ENCODE measurements around the gene ZFC3H1. TPM values are rescaled to one million over a fixed set of nuclear protein-coding genes. Genes with fewer than 3 reads are reported as not detected.
A peak's percentile ranks its signal among the peaks of the same experiment; 100 is the strongest.

ZFC3H1 gene
- total and polyA plus RNA-seq, 4 donors = 8.0 to 95.3 (median 49.4) TPM

GRCh38 chr12:71665090-71665463 is 1.4 kb upstream of the ZFC3H1 start:
- ATAC-seq (ENCODE audit: low FRiP score) = no peak
- Histone ChIP-seq H3K27ac (ENCODE audit: low read depth in 1 of 2, low read length in 2 of 2) (no peak overlapping the region), H3K9me3 (ENCODE audit: control insufficient read depth, low read length) (no peaks in the 10 kb centered on the region), H3K27me3 (ENCODE audit: control insufficient read depth in 1 of 2, insufficient read depth in 2 of 2, low read length in 1 of 2) (no peaks in the 10 kb centered on the region), H3K36me3 (ENCODE audit: control insufficient read depth in 1 of 2, insufficient read depth in 2 of 2, low read length in 1 of 2) (no peaks in the 10 kb centered on the region), H3K4me1 (ENCODE audit: control insufficient read depth in 1 of 2, insufficient read depth in 2 of 2, low read length in 2 of 2) (no peaks in the 10 kb centered on the region), H3K4me3 (ENCODE audit: low read length in 2 of 2) (peak overlapping the region; percentile 78 to 84)
- intact Hi-C loops (cut with DNase I) = loop anchor here (2.0 to 10.0 kb wide), 2 partner anchors 20 to 90 kb away; partner anchors contain the start of gene RAB21 (in 1 of the 2)
- no peak for DNase-seq
- 8 to 11% methylated on average over 4 of the region's 4 CpGs for WGBS, 2 donors

GRCh38 chr12:71664411-71665089 is 902 bp upstream of the ZFC3H1 start:
- H3K4me1 ChIP-seq (ENCODE audit: control insufficient read depth in 1 of 2, insufficient read depth in 2 of 2, low read length in 2 of 2) = no peaks in the 10 kb centered on the region
- peak overlapping the region; percentile 78 to 84 for H3K4me3 ChIP-seq (ENCODE audit: low read length in 2 of 2)
- intact Hi-C loops (cut with DNase I) = loop anchor here (1.0 to 10.0 kb wide), 3 partner anchors 20 to 90 kb away; partner anchors contain the start of genes RAB21 (in 1 of the 2) and TMEM19 (in 1 of the 2)
- no peaks in the 10 kb centered on the region for H3K36me3 ChIP-seq (ENCODE audit: control insufficient read depth in 1 of 2, insufficient read depth in 2 of 2, low read length in 1 of 2)
- H3K9me3 ChIP-seq (ENCODE audit: control insufficient read depth, low read length) = no peaks in the 10 kb centered on the region
- WGBS, 2 donors = 0 to 1% methylated on average over 20 of the region's 20 CpGs
- DNase-seq = no peak
- H3K27ac ChIP-seq (ENCODE audit: low read depth in 1 of 2, low read length in 2 of 2) = peak overlapping the region in 1 of 2 donors; percentile 93
- no peaks in the 10 kb centered on the region for H3K27me3 ChIP-seq (ENCODE audit: control insufficient read depth in 1 of 2, insufficient read depth in 2 of 2, low read length in 1 of 2)
- ATAC-seq (ENCODE audit: low FRiP score) = no peak

- peak overlapping the region; percentile 95 to 96 for H3K27ac ChIP-seq (ENCODE audit: low read depth in 1 of 2, low read length in 2 of 2)
- H3K36me3 ChIP-seq (ENCODE audit: control insufficient read depth in 1 of 2, insufficient read depth in 2 of 2, low read length in 1 of 2) = no peaks in the 10 kb centered on the region
- intact Hi-C loops (cut with DNase I) = loop anchor here in 1 of 2 donors (10.0 kb wide), 1 partner anchor 92 kb away; the partner anchor contains the start of gene RAB21
- DNase-seq (peak; percentile 79 to 87), ATAC-seq (ENCODE audit: low FRiP score) (peak; percentile 68)
- 0% methylated on average over 53 of the region's 53 CpGs for WGBS, 2 donors
- peak overlapping the region; percentile 63 to 84 for H3K4me3 ChIP-seq (ENCODE audit: low read length in 2 of 2)
- no peaks in the 10 kb centered on the region for H3K9me3 ChIP-seq (ENCODE audit: control insufficient read depth, low read length)
- no peaks in the 10 kb centered on the region for H3K4me1 ChIP-seq (ENCODE audit: control insufficient read depth in 1 of 2, insufficient read depth in 2 of 2, low read length in 2 of 2)
- H3K27me3 ChIP-seq (ENCODE audit: control insufficient read depth in 1 of 2, insufficient read depth in 2 of 2, low read length in 1 of 2) = no peaks in the 10 kb centered on the region
Observed at GRCh38 chr12:71662849-71663560, 643 bp downstream of the ZFC3H1 start.

DNA sequence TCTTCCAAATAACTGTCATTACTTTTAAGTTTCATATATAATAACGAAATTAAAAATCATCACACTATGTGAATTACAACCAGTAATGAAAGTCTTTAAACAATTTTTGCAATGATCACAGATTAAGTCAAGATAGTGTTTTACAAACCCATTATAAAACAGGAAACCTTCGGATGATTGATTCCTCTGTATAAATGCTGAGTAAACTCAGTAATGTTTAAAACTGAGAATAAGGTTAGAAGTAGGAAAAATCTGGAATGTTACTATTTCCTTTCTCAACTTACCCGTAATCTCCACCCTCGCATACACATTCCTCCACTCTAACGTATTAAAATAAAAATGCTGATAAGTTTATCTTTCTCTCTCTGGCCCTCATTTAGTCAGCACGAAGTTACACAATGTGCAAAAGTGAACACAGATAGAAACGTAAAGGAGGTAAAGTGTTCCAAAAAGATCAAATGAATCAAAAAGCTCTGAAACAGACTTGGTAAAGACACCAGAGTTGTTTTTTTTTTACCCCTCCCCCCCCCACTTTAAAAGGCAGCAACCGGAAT is 1.6 kb downstream of the ZFC3H1 start:
- no peaks in the 10 kb centered on the region for H3K27me3 ChIP-seq (ENCODE audit: control insufficient read depth in 1 of 2, insufficient read depth in 2 of 2, low read length in 1 of 2)
- intact Hi-C loops (cut with DNase I) = loop anchor here in 1 of 2 donors (10.0 kb wide), 1 partner anchor 93 kb away; the partner anchor contains the start of gene RAB21
- no peaks in the 10 kb centered on the region for H3K9me3 ChIP-seq (ENCODE audit: control insufficient read depth, low read length)
- no peaks in the 10 kb centered on the region for H3K36me3 ChIP-seq (ENCODE audit: control insufficient read depth in 1 of 2, insufficient read depth in 2 of 2, low read length in 1 of 2)
- no peak overlapping the region for H3K27ac ChIP-seq (ENCODE audit: low read depth in 1 of 2, low read length in 2 of 2)
- H3K4me1 ChIP-seq (ENCODE audit: control insufficient read depth in 1 of 2, insufficient read depth in 2 of 2, low read length in 2 of 2) = no peaks in the 10 kb centered on the region
- peak overlapping the region; percentile 63 to 84 for H3K4me3 ChIP-seq (ENCODE audit: low read length in 2 of 2)
- ATAC-seq (ENCODE audit: low FRiP score) = no peak
- DNase-seq = no peak
- 1% methylated on average over 8 of the region's 8 CpGs for WGBS, 2 donors

GRCh38 chr12:71656740-71657139 is 6.9 kb downstream of the ZFC3H1 start:
- Histone ChIP-seq H3K9me3 (ENCODE audit: control insufficient read depth, low read length) (no peaks in the 10 kb centered on the region), H3K36me3 (ENCODE audit: control insufficient read depth in 1 of 2, insufficient read depth in 2 of 2, low read length in 1 of 2) (peaks cover 0 to 2% of the 10 kb centered on the region in 2 donors), H3K4me3 (ENCODE audit: low read length in 2 of 2) (no peak overlapping the region), H3K27me3 (ENCODE audit: control insufficient read depth in 1 of 2, insufficient read depth in 2 of 2, low read length in 1 of 2) (no peaks in the 10 kb centered on the region), H3K27ac (ENCODE audit: low read depth in 1 of 2, low read length in 2 of 2) (no peak overlapping the region), H3K4me1 (ENCODE audit: control insufficient read depth in 1 of 2, insufficient read depth in 2 of 2, low read length in 2 of 2) (no peaks in the 10 kb centered on the region)
- 74 to 76% methylated on average over 3 of the region's 3 CpGs for WGBS, 2 donors
- DNase-seq (no peak), ATAC-seq (ENCODE audit: low FRiP score) (no peak)
- intact Hi-C loops (cut with DNase I) = no loop called here

DNA sequence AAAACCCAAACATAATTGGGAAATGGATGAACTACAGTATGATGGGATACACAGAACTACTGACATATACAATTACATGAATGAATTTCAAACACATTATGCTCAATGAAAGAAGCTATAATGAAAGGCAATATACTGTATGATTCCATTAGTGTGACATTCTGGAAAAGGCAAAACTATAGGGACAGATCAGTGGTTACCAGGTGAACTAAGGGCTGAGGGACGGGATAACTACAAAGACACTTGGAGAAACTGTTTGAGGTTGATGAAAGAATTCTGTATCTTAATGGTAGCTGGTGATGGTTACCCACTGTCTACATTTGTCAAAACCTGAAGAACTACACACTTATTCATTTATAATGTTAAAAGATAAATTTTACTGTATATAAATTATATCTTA is 7.7 kb downstream of the ZFC3H1 start:
- H3K36me3 ChIP-seq (ENCODE audit: control insufficient read depth in 1 of 2, insufficient read depth in 2 of 2, low read length in 1 of 2) = peaks cover 0 to 2% of the 10 kb centered on the region in 2 donors
- H3K27ac ChIP-seq (ENCODE audit: low read depth in 1 of 2, low read length in 2 of 2) = no peak overlapping the region
- intact Hi-C loops (cut with DNase I) = no loop called here
- no peak overlapping the region for H3K4me3 ChIP-seq (ENCODE audit: low read length in 2 of 2)
- WGBS, 2 donors = 92 to 97% methylated on average over 1 of the region's 1 CpG
- no peaks in the 10 kb centered on the region for H3K9me3 ChIP-seq (ENCODE audit: control insufficient read depth, low read length)
- ATAC-seq (ENCODE audit: low FRiP score) (no peak), DNase-seq (no peak)
- H3K4me1 ChIP-seq (ENCODE audit: control insufficient read depth in 1 of 2, insufficient read depth in 2 of 2, low read length in 2 of 2) = no peaks in the 10 kb centered on the region
- H3K27me3 ChIP-seq (ENCODE audit: control insufficient read depth in 1 of 2, insufficient read depth in 2 of 2, low read length in 1 of 2) = no peaks in the 10 kb centered on the region

DNA sequence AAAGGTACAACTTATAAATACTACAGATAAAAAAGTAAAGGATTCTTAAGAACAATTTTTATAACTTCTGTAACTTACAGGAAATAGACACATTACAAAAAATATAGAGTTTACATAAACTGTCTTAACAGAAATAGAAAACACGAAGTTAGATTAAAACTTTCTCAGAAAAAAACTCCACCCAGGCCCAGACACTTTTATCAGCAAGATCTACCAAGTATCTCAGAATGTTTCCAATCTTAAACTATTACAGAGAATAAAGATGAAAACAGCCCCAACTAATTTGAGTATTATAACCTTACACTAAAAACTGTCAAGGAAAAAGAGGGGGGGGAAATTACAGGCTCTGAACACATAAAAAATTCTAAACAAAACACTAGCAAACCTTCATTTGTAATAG is 8.2 kb downstream of the ZFC3H1 start:
- Histone ChIP-seq H3K27me3 (ENCODE audit: control insufficient read depth in 1 of 2, insufficient read depth in 2 of 2, low read length in 1 of 2) (no peaks in the 10 kb centered on the region), H3K36me3 (ENCODE audit: control insufficient read depth in 1 of 2, insufficient read depth in 2 of 2, low read length in 1 of 2) (peaks cover 0 to 2% of the 10 kb centered on the region in 2 donors), H3K9me3 (ENCODE audit: control insufficient read depth, low read length) (no peaks in the 10 kb centered on the region), H3K4me1 (ENCODE audit: control insufficient read depth in 1 of 2, insufficient read depth in 2 of 2, low read length in 2 of 2) (no peaks in the 10 kb centered on the region), H3K27ac (ENCODE audit: low read depth in 1 of 2, low read length in 2 of 2) (no peak overlapping the region), H3K4me3 (ENCODE audit: low read length in 2 of 2) (no peak overlapping the region)
- intact Hi-C loops (cut with DNase I) = no loop called here
- WGBS, 2 donors = 17% methylated on average over 1 of the region's 1 CpG
- DNase-seq (no peak), ATAC-seq (ENCODE audit: low FRiP score) (no peak)

DNA sequence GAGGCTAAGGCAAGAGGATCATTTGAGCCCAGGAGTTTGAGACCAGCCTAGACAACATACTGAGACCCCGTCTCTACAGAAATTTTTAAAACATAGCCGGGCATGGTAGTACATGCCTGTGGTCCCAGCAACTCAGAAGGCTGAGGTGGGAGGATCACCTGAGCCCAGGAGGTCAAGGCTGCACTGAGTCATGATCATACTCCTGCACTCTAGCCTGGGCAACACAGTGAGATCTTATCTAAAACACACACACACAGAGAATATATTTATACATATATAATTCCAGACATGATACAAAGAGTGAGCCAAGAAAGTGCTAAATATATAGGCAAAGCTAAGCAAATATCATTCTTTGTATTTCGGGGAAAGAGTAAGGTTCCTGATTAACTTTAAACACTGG is 9.4 kb downstream of the ZFC3H1 start:
- no peaks in the 10 kb centered on the region for H3K27me3 ChIP-seq (ENCODE audit: control insufficient read depth in 1 of 2, insufficient read depth in 2 of 2, low read length in 1 of 2)
- no peaks in the 10 kb centered on the region for H3K9me3 ChIP-seq (ENCODE audit: control insufficient read depth, low read length)
- H3K4me3 ChIP-seq (ENCODE audit: low read length in 2 of 2) = no peak overlapping the region
- intact Hi-C loops (cut with DNase I) = loop anchor here in 1 of 2 donors (5.0 kb wide), 1 partner anchor 42 kb away; no protein-coding TSS in a partner anchor
- no peaks in the 10 kb centered on the region for H3K4me1 ChIP-seq (ENCODE audit: control insufficient read depth in 1 of 2, insufficient read depth in 2 of 2, low read length in 2 of 2)
- H3K27ac ChIP-seq (ENCODE audit: low read depth in 1 of 2, low read length in 2 of 2) = no peak overlapping the region
- 78 to 79% methylated on average over 3 of the region's 3 CpGs for WGBS, 2 donors
- ATAC-seq (ENCODE audit: low FRiP score) = no peak
- H3K36me3 ChIP-seq (ENCODE audit: control insufficient read depth in 1 of 2, insufficient read depth in 2 of 2, low read length in 1 of 2) = peaks cover 0 to 2% of the 10 kb centered on the region in 2 donors
- no peak for DNase-seq

Measured in aorta (tissue), 5 donors.